ENCODE results near the gene CTAGE4. TPM values are rescaled to one million over a fixed set of nuclear protein-coding genes. Genes with fewer than 3 reads are reported as not detected.
"Not testable (repeated sequence)": the region's sequence is repeated elsewhere in the genome, so short reads cannot be mapped to it uniquely, and the experiment has no call there.

The CTAGE4 gene
- total RNA-seq, 6 experiments from 2014 or later, result not detected

GRCh38 chr7:144233039-144233438 is 49.8 kb downstream of the CTAGE4 start:
- H3K4me1 Mint-ChIP-seq (ENCODE audit: low read depth); H3K36me3 Mint-ChIP-seq (ENCODE audit: low read depth); H3K9me3 Mint-ChIP-seq; H3K4me3 Mint-ChIP-seq; H3K27ac Mint-ChIP-seq; H3K27me3 Mint-ChIP-seq (ENCODE audit: insufficient read depth); DNase-seq: not testable (repeated sequence)

Other genes starting within 250 kb of the CTAGE4 start
- not detected for gene OR2F2, start 248.2 kb upstream of the CTAGE4 start, total RNA-seq (2021; fragmentation: NEBNext Ultra II Directional; extraction: Animal tissue kit (Norgen Biotek cat#: 25700))
- gene OR2F1, start 228.6 kb upstream of the CTAGE4 start, total RNA-seq (2021; fragmentation: NEBNext Ultra II Directional; extraction: Animal tissue kit (Norgen Biotek cat#: 25700)), result not detected
- gene OR6B1, start 183.1 kb upstream of the CTAGE4 start, total RNA-seq (2021; fragmentation: NEBNext Ultra II Directional; extraction: Animal tissue kit (Norgen Biotek cat#: 25700)), result not detected
- gene OR2A5, start 134.5 kb upstream of the CTAGE4 start, total RNA-seq (2021; fragmentation: NEBNext Ultra II Directional; extraction: Animal tissue kit (Norgen Biotek cat#: 25700)), result not detected
- gene OR2A25, start 113.7 kb upstream of the CTAGE4 start, total RNA-seq (2021; fragmentation: NEBNext Ultra II Directional; extraction: Animal tissue kit (Norgen Biotek cat#: 25700)), result not detected
- not detected for gene OR2A12, start 97.2 kb upstream of the CTAGE4 start, total RNA-seq (2021; fragmentation: NEBNext Ultra II Directional; extraction: Animal tissue kit (Norgen Biotek cat#: 25700))
- not detected for gene OR2A2, start 73.9 kb upstream of the CTAGE4 start, total RNA-seq (2021; fragmentation: NEBNext Ultra II Directional; extraction: Animal tissue kit (Norgen Biotek cat#: 25700))
- gene OR2A14, start 60.3 kb upstream of the CTAGE4 start, total RNA-seq (2021; fragmentation: NEBNext Ultra II Directional; extraction: Animal tissue kit (Norgen Biotek cat#: 25700)), result not detected
- gene ARHGEF35, start 12.4 kb downstream of the CTAGE4 start, total RNA-seq (2021; fragmentation: NEBNext Ultra II Directional; extraction: Animal tissue kit (Norgen Biotek cat#: 25700)), result not detected
- gene OR2A42, start 56.1 kb downstream of the CTAGE4 start, total RNA-seq (2021; fragmentation: NEBNext Ultra II Directional; extraction: Animal tissue kit (Norgen Biotek cat#: 25700)), result not detected
- gene OR2A7, start 81.3 kb downstream of the CTAGE4 start, total RNA-seq (2021; fragmentation: NEBNext Ultra II Directional; extraction: Animal tissue kit (Norgen Biotek cat#: 25700)), result not detected
- not detected for gene CTAGE8, start 85.8 kb downstream of the CTAGE4 start, total RNA-seq (2021; fragmentation: NEBNext Ultra II Directional; extraction: Animal tissue kit (Norgen Biotek cat#: 25700))
- not detected for gene OR2A1, start 129.0 kb downstream of the CTAGE4 start, total RNA-seq (2021; fragmentation: NEBNext Ultra II Directional; extraction: Animal tissue kit (Norgen Biotek cat#: 25700))
- gene ARHGEF5, start 171.9 kb downstream of the CTAGE4 start, total RNA-seq (2021; fragmentation: NEBNext Ultra II Directional; extraction: Animal tissue kit (Norgen Biotek cat#: 25700)), result not detected
- not detected for gene NOBOX, start 220.2 kb downstream of the CTAGE4 start, total RNA-seq (2021; fragmentation: NEBNext Ultra II Directional; extraction: Animal tissue kit (Norgen Biotek cat#: 25700))